Kidney (tissue), 14 donors: ENCODE data around the gene CSF1. TPM values are rescaled to one million over a fixed set of nuclear protein-coding genes. Genes with fewer than 3 reads are reported as not detected.

ENCODE experiments used
- DNase-seq, 5 donors: peaks; one replicate each; pipeline ENCODE4 v3.0.0-alpha.2; 2013 to 2020
- FAIRE-seq: peaks from 2 replicates; lab custom pipeline; 2012; peaks lifted over from hg19 to GRCh38; lab: Jason Lieb, UNC
- H3K27ac ChIP-seq, 2 donors: one replicate each; pipeline ENCODE4 v1.7.0; 2013; ENCODE audit warnings: low read depth in 2 of 2, low read length in 2 of 2, inconsistent platforms in 1 of 2
- H3K27me3 ChIP-seq: one replicate; pipeline ENCODE4 v1.7.1; 2013; ENCODE audit warnings: low read length, inconsistent platforms; ENCODE audit not compliant: control insufficient read depth, insufficient read depth
- H3K36me3 ChIP-seq, 3 donors: one replicate each; pipeline versions ENCODE4 v1.7.0 to v1.7.1; 2013; ENCODE audit warnings: low read length in 3 of 3, control low read depth in 1 of 3, inconsistent platforms in 1 of 3; ENCODE audit not compliant: insufficient read depth in 3 of 3, control insufficient read depth in 2 of 3
- H3K4me1 ChIP-seq, 3 donors: one replicate each; pipeline versions ENCODE4 v1.7.0 to v1.7.1; 2013; ENCODE audit warnings: low read length in 3 of 3, inconsistent platforms in 1 of 3, low read depth in 1 of 3; ENCODE audit not compliant: control insufficient read depth in 2 of 3, insufficient read depth in 2 of 3
- H3K4me3 ChIP-seq, 3 donors: one replicate each; pipeline versions ENCODE4 v1.7.0 to v1.8.1; 2013; ENCODE audit warnings: low read length in 3 of 3, control low read depth in 1 of 3, inconsistent platforms in 1 of 3
- H3K9ac ChIP-seq, 3 donors: one replicate each; pipeline versions ENCODE4 v1.7.0 to v1.7.1; 2013; ENCODE audit warnings: low read length in 3 of 3, control low read depth in 1 of 3, inconsistent platforms in 1 of 3
- H3K9me3 ChIP-seq, 3 donors: one replicate each; pipeline versions ENCODE4 v1.7.0 to v1.7.1; 2013; ENCODE audit warnings: low read length in 3 of 3, control low read depth in 1 of 3, inconsistent platforms in 1 of 3; ENCODE audit not compliant: control insufficient read depth in 2 of 3, insufficient read depth in 1 of 3
- CTCF ChIP-seq: IDR thresholded peaks from 3 replicates; pipeline ENCODE4 v1.5.1; 2012; ENCODE audit warnings: mild to moderate bottlenecking, moderate library complexity, borderline replicate concordance; ENCODE audit not compliant: insufficient read depth; ENCODE audit errors: extremely low read depth
- intact Hi-C: fragments of 100-400 bp; cut with DNase I; formaldehyde crosslinking; loops from one replicate; pipeline ENCODE4 v1.11.1; 2022
- polyA plus RNA-seq: library from polyadenylated mRNA; stranded (reverse); fragments of 350-450 nt; fragmentation: Illumina TruSeq; extraction: RNeasy Lipid Tissue Mini Kit (QIAGEN cat#74804); gene quantifications from one replicate; pipeline ENCODE4 v1.2.3, GENCODE V29; 2014; ENCODE audit warnings: low read depth, low replicate concordance; ENCODE audit not compliant: insufficient read depth
- total RNA-seq: library from RNA; stranded (reverse); fragmentation: NEBNext Ultra II Directional; extraction: Animal tissue kit (Norgen Biotek cat#: 25700); gene quantifications from one replicate; pipeline ENCODE4 v1.2.1, GENCODE V29; 2021
- donor health status: control.
- donor health status: control.
- donor health status: control.
- donor health status: control.
- donor health status: control.
- donor health status: DM: yes; HTN: yes; CAD: no.
- donor health status: Normal renal cell carcinoma (clear cell type).

CSF1 gene
- total and polyA plus RNA-seq, 2 donors from 2014 or later: 11.1 to 33.8 TPM

GRCh38 chr1:109977657-109978378, 67.2 kb downstream of the CSF1 start:
- no peak for FAIRE-seq
- Histone ChIP-seq H3K4me3 (no peak overlapping the region), H3K27ac (no peak overlapping the region), H3K36me3 (no peaks in the 10 kb centered on the region), H3K9me3 (no peaks in the 10 kb centered on the region), H3K9ac (no peak overlapping the region), H3K4me1 (peaks cover 0 to 4% (median 4%) of the 10 kb centered on the region in 3 donors), H3K27me3 (no peaks in the 10 kb centered on the region)
- intact Hi-C loops: no loop called here
- no peak for TF ChIP-seq CTCF
- no peak for DNase-seq

GRCh38 chr1:109978761-109979488, 68.3 kb downstream of the CSF1 start:
- Histone ChIP-seq H3K9me3 (no peaks in the 10 kb centered on the region), H3K4me3 (no peak overlapping the region), H3K27ac (no peak overlapping the region), H3K36me3 (no peaks in the 10 kb centered on the region), H3K4me1 (peaks cover 0 to 5% (median 4%) of the 10 kb centered on the region in 3 donors), H3K9ac (no peak overlapping the region), H3K27me3 (no peaks in the 10 kb centered on the region)
- intact Hi-C loops: no loop called here
- no peak for TF ChIP-seq CTCF
- no peak for DNase-seq
- no peak for FAIRE-seq

- FAIRE-seq: no peak
- Histone ChIP-seq H3K27me3 (no peaks in the 10 kb centered on the region), H3K4me1 (peaks cover 0 to 7% (median 4%) of the 10 kb centered on the region in 3 donors), H3K27ac (no peak overlapping the region), H3K36me3 (no peaks in the 10 kb centered on the region), H3K4me3 (no peak overlapping the region), H3K9ac (no peak overlapping the region), H3K9me3 (no peaks in the 10 kb centered on the region)
- DNase-seq: no peak
- intact Hi-C loops: loop anchor here (5.0 kb wide), 1 partner anchor 202 kb away; no protein-coding TSS in a partner anchor
- no peak for TF ChIP-seq CTCF
Observed at GRCh38 chr1:109979489-109980091, 68.9 kb downstream of the CSF1 start.

Other genes with a start within 250 kb of the CSF1 start
- 47.1 TPM for gene GSTM2, start 242.8 kb upstream of the CSF1 start, total RNA-seq
- 116 TPM for gene GSTM2, start 242.8 kb upstream of the CSF1 start, polyA plus RNA-seq
- gene GSTM1, start 223.0 kb upstream of the CSF1 start, total RNA-seq: not detected
- 61.2 TPM for gene GSTM1, start 223.0 kb upstream of the CSF1 start, polyA plus RNA-seq
- gene GSTM5, start 198.6 kb upstream of the CSF1 start, total RNA-seq: 4.2 TPM
- 9.1 TPM for gene GSTM5, start 198.6 kb upstream of the CSF1 start, polyA plus RNA-seq
- gene GSTM3, start 169.8 kb upstream of the CSF1 start, total RNA-seq: 54.7 TPM
- 405 TPM for gene GSTM3, start 169.8 kb upstream of the CSF1 start, polyA plus RNA-seq
- 1.8 TPM for gene EPS8L3, start 146.9 kb upstream of the CSF1 start, total RNA-seq
- gene EPS8L3, start 146.9 kb upstream of the CSF1 start, polyA plus RNA-seq: not detected
- 125 TPM for gene AHCYL1, start 73.9 kb downstream of the CSF1 start, total RNA-seq
- 103 TPM for gene AHCYL1, start 73.9 kb downstream of the CSF1 start, polyA plus RNA-seq
- gene STRIP1, start 123.8 kb downstream of the CSF1 start, total RNA-seq: 31.1 TPM
- 9.5 TPM for gene STRIP1, start 123.8 kb downstream of the CSF1 start, polyA plus RNA-seq
- not detected for gene ALX3, start 159.8 kb downstream of the CSF1 start, total RNA-seq
- gene ALX3, start 159.8 kb downstream of the CSF1 start, polyA plus RNA-seq: not detected
- gene UBL4B, start 201.6 kb downstream of the CSF1 start, total RNA-seq: not detected
- gene UBL4B, start 201.6 kb downstream of the CSF1 start, polyA plus RNA-seq: not detected
- gene SLC6A17, start 239.6 kb downstream of the CSF1 start, total RNA-seq: 2.3 TPM
- 1.7 TPM for gene SLC6A17, start 239.6 kb downstream of the CSF1 start, polyA plus RNA-seq